ENCODE data around the gene IMPDH2. TPM values are rescaled to one million over a fixed set of nuclear protein-coding genes. Genes with fewer than 3 reads are reported as not detected.

The IMPDH2 gene
- total and polyA plus RNA-seq, 2 experiments from 2014 or later = 198 to 314 TPM

DNA sequence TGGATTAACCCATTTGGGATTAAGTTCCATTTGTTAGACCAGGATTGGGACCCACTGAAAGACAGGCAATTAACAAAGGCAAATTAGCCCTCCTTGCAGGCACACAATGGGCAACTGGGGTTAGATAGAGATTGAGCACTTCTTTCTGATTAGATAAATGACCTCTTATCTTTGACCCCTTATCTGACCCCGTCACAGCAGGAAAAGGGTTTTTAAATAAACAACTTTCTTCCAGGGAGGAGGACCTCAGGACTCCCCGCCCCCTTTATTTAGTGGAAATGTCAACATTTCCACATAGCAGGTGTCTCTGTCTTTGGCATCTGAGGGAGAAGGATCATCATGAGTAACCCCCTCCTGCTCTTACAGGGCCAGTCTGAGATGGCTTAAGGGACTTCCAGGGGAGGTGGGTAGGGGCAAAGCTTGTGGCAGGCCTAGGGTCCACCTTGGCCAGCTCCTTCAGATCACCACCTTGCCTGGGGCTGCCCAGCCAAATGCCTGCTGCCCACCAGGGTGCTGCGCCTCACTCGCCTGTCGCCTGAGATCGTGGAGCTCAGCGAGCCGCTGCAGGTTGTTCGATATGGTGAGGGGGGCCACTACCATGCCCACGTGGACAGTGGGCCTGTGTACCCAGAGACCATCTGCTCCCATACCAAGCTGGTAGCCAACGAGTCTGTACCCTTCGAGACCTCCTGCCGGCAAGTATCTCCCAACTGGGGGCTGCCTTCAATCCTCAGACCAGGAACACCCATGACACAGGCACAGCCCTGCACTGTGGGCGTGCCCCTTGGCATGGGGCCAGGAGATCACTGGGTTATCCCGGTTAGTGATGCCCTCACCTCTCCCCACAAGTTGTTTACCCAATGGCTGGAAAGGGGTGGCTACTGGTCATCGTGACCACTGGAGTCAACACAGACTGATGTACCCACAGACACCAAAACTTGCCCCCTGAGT lies 24.6 kb downstream of the IMPDH2 start:
- ATAC-seq (no peak), DNase-seq (ENCODE audit: low spot score) (no peak)
- Histone ChIP-seq H3F3A (replicated peaks; ENCODE audit: low read depth) (0 out of 2 replicates have a peak, but pooled peaks cover 5% of the 10 kb centered on the region), H2AFZ (no peak overlapping the region), H3K4me3 (no peak overlapping the region), H3K27me3 (ENCODE audit: insufficient read depth) (no peaks in the 10 kb centered on the region), H3K4me1 (ENCODE audit: insufficient read depth) (peaks cover 15% of the 10 kb centered on the region), H3K27ac (ENCODE audit: low read depth) (no peak overlapping the region), H3K9me2 (ENCODE audit: insufficient read depth) (no peaks in the 10 kb centered on the region; the same call in 1 of the 2 replicates), H3K4me2 (no peak overlapping the region), H4K20me1 (replicated peaks; ENCODE audit: insufficient read depth) (peaks cover 15% of the 10 kb centered on the region), H3K36me3 (ENCODE audit: insufficient read depth) (no peaks in the 10 kb centered on the region), H3K79me2 (replicated peaks; ENCODE audit: insufficient read depth) (peaks cover 22% of the 10 kb centered on the region)
- no peak overlapping the region for H3K4me3 Mint-ChIP-seq
- TF ChIP-seq EZH2 (IDR thresholded peaks at IDR 0.05; ENCODE audit: low read depth, unreplicated experiment) (no peak), ZNF114 (CRISPR knock-in tag; IDR thresholded peaks at IDR 0.05) (no peak), CTCF (conservative IDR thresholded peaks at IDR 0.05; ENCODE audit: low read depth in 2 of 2) (no peak), ZNF462 (CRISPR knock-in tag; IDR thresholded peaks at IDR 0.05) (no peak), ZNF331 (CRISPR knock-in tag; IDR thresholded peaks at IDR 0.05; ENCODE audit: low read depth) (no peak), STAT1 (IDR thresholded peaks at IDR 0.05; ENCODE audit: unreplicated experiment) (no peak), POLR2AphosphoS5 (IDR thresholded peaks at IDR 0.05; ENCODE audit: low read depth) (no peak), NANOG (IDR thresholded peaks at IDR 0.05; ENCODE audit: borderline replicate concordance) (no peak), EZH2phosphoT487 (IDR thresholded peaks at IDR 0.05; ENCODE audit: unreplicated experiment) (no peak), ETS1 (IDR thresholded peaks at IDR 0.05) (no peak), JUNB (IDR thresholded peaks at IDR 0.05; ENCODE audit: unreplicated experiment) (no peak), CREB1 (CRISPR knock-in tag; IDR thresholded peaks at IDR 0.05; ENCODE audit: low read depth) (no peak)
- TF ChIP-seq, protein P1, sequence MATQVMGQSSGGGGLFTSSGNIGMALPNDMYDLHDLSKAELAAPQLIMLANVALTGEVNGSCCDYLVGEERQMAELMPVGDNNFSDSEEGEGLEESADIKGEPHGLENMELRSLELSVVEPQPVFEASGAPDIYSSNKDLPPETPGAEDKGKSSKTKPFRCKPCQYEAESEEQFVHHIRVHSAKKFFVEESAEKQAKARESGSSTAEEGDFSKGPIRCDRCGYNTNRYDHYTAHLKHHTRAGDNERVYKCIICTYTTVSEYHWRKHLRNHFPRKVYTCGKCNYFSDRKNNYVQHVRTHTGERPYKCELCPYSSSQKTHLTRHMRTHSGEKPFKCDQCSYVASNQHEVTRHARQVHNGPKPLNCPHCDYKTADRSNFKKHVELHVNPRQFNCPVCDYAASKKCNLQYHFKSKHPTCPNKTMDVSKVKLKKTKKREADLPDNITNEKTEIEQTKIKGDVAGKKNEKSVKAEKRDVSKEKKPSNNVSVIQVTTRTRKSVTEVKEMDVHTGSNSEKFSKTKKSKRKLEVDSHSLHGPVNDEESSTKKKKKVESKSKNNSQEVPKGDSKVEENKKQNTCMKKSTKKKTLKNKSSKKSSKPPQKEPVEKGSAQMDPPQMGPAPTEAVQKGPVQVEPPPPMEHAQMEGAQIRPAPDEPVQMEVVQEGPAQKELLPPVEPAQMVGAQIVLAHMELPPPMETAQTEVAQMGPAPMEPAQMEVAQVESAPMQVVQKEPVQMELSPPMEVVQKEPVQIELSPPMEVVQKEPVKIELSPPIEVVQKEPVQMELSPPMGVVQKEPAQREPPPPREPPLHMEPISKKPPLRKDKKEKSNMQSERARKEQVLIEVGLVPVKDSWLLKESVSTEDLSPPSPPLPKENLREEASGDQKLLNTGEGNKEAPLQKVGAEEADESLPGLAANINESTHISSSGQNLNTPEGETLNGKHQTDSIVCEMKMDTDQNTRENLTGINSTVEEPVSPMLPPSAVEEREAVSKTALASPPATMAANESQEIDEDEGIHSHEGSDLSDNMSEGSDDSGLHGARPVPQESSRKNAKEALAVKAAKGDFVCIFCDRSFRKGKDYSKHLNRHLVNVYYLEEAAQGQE (IDR thresholded peaks at IDR 0.05; ENCODE audit: unreplicated experiment) = no peak
- H3K9me3 Mint-ChIP-seq = peaks cover 3% of the 10 kb centered on the region; the same call in 2 of the 3 replicates
- H3K27me3 Mint-ChIP-seq (ENCODE audit: insufficient read depth, low read depth, poor library complexity) = peaks cover 11% of the 10 kb centered on the region
- H3K4me1 Mint-ChIP-seq = peaks cover 26% of the 10 kb centered on the region
- peaks cover 14% of the 10 kb centered on the region for H3K36me3 Mint-ChIP-seq (ENCODE audit: low read depth)
- no peak overlapping the region for H3K27ac Mint-ChIP-seq
